Activated CD4-positive, alpha-beta memory T cell treated with anti-CD3 and anti-CD28 coated beads for 36 hours (primary cell): ENCODE data around the gene RAD23A. TPM values are rescaled to one million over a fixed set of nuclear protein-coding genes. Genes with fewer than 3 reads are reported as not detected.
A peak's percentile ranks its signal among the peaks of the same experiment; 100 is the strongest.
"Not testable (repeated sequence)": the region's sequence is repeated elsewhere in the genome, so short reads cannot be mapped to it uniquely, and the experiment has no call there.

Experiments
- CTCF ChIA-PET: fragments of 350-600 bp; sonication (Branson Sonifier 250); formaldehyde crosslinking; loops from one replicate; lab custom pipeline; 2021; ENCODE audit warnings: antibody characterized with exemption, inconsistent platforms; lab: Charles Lee
- POLR2A ChIA-PET: fragments of 350-600 bp; sonication (Branson Sonifier 250); formaldehyde crosslinking; loops from one replicate; lab custom pipeline; 2021; ENCODE audit warnings: antibody characterized with exemption; lab: Charles Lee
- DNase-seq: peaks from one replicate; pipeline ENCODE4 v3.0.0-alpha.2; 2020
- H3K27ac Mint-ChIP-seq: one replicate; pipeline ENCODE4 v1.8.0; 2021; ENCODE audit warnings: mixed read lengths
- H3K27me3 Mint-ChIP-seq: one replicate; pipeline ENCODE4 v1.8.0; 2021; ENCODE audit warnings: mixed read lengths
- H3K36me3 Mint-ChIP-seq: one replicate; pipeline ENCODE4 v1.8.0; 2021; ENCODE audit warnings: mixed read lengths
- H3K4me1 Mint-ChIP-seq: one replicate; pipeline ENCODE4 v1.8.0; 2021; ENCODE audit warnings: low read depth, mixed read lengths
- H3K4me3 Mint-ChIP-seq: one replicate; pipeline ENCODE4 v1.8.0; 2021; ENCODE audit warnings: mild to moderate bottlenecking, mixed read lengths
- H3K9me3 Mint-ChIP-seq: one replicate; pipeline ENCODE4 v1.8.0; 2021; ENCODE audit warnings: mixed read lengths
- intact Hi-C: fragments of 100-400 bp; cut with micrococcal nuclease; formaldehyde crosslinking; loops from one replicate; pipeline ENCODE4 v1.15.1; 2023
- total RNA-seq, 2 experiments: library from RNA; stranded (reverse); gene quantifications; one replicate each; pipeline ENCODE4 v1.2.3, GENCODE V29; 2021

Gene RAD23A
- total RNA-seq, 2 experiments from 2014 or later, result 190 to 194 TPM

- Mint-ChIP-seq H3K27ac (peak overlapping the region; percentile 94), H3K36me3 (peaks cover 19% of the 10 kb centered on the region), H3K4me3 (peak overlapping the region; percentile 88), H3K4me1 (peaks cover 36% of the 10 kb centered on the region)
- ChIA-PET POLR2A (interaction anchor here (0.7 to 3.1 kb wide), 2 partner anchors 11 to 90 kb away, joined by 3 to 17 read pairs; partner anchors contain the start of gene RAD23A), CTCF (interaction anchor here (5.7 kb wide), 1 partner anchor 8 kb away, joined by 64 read pairs; no protein-coding TSS in a partner anchor)
- not testable (repeated sequence) for DNase-seq, H3K27me3 Mint-ChIP-seq, H3K9me3 Mint-ChIP-seq
- intact Hi-C loops, result loop anchor here (1.0 kb wide), 1 partner anchor 18 kb away; no protein-coding TSS in a partner anchor
Measured at GRCh38 chr19:12957389-12957952, 11.8 kb downstream of the RAD23A start.

DNA sequence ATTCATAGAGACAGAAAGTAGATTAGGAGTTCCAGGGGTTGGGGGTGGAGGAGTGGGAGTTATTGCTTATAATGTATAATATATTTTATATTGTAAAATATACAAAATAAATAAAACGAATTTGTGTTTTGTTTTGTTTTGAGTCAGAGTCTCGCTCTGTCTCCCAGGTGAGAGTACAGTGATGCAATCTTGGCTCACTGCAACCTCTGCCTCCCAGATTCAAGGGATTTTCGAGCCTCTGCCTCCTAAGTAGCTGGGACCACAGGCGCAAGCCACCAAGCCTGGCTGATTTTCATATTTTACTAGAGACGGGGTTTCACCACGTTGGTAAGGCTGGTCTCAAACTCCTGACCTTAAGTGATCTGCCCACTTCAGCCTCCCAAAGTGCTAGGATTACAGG is 13.8 kb downstream of the RAD23A start:
- ChIA-PET POLR2A (interaction anchor here (0.8 kb wide), 1 partner anchor 69 kb away, joined by 3 read pairs; the partner anchor contains the start of gene GCDH), CTCF (interaction anchor here (1.0 to 1.5 kb wide), 4 partner anchors 18 to 134 kb away, joined by 3 to 6 read pairs (median 4); no protein-coding TSS in a partner anchor)
- Mint-ChIP-seq H3K9me3 (no peaks in the 10 kb centered on the region), H3K27me3 (no peaks in the 10 kb centered on the region), H3K27ac (no peak overlapping the region), H3K4me1 (peaks cover 17% of the 10 kb centered on the region), H3K36me3 (peaks cover 6% of the 10 kb centered on the region), H3K4me3 (no peak overlapping the region)
- DNase-seq, result no peak
- intact Hi-C loops, result no loop called here

DNA sequence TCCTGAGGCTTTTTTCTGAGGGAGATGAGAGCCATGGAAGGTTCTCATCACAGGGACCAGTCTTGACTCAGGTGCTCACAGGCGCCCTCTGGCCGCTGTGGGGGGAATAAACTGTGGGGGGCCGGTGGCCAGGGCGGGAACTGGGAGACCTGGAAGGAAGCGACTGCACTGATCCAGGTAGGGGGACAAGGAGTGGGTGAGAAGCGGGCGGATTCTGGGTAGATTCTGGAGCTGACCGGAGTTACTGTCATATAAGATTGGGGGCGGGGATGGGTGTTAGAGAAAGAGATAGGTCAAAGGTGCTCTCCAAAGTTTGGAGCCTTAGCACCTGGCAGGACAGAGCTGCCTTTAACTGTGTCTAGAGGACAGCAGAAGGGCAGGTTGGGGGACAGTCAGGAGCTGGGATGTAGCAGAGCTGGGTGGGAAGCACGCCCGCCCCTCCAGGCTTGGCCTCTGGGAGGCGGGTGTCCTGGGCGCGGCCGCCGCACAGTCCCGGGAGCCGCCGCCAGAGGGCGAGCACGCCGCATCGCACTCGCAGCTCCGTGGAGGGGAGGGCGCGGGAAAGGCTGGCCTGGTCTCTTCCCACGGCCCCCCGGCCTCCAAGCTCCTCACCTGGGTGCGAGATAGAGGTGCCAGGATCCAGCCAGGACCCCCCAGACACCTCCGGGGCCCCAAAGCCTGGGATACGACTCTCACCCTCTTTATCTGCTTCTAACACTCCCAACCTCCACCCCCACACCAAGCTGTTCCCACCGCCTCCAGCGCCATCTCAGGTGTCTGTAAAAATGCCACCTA is 19.6 kb downstream of the RAD23A start:
- Mint-ChIP-seq H3K36me3 (no peaks in the 10 kb centered on the region), H3K27ac (peak overlapping the region; percentile 81), H3K27me3 (no peaks in the 10 kb centered on the region), H3K4me1 (peaks cover 10% of the 10 kb centered on the region), H3K9me3 (no peaks in the 10 kb centered on the region), H3K4me3 (peak overlapping the region; percentile 86)
- POLR2A ChIA-PET, result interaction anchor here (0.6 to 1.6 kb wide), 6 partner anchors 9 to 190 kb away, joined by 3 to 10 read pairs (median 4); partner anchors contain the start of genes CALR and FARSA
- peak; percentile 91 for DNase-seq
- intact Hi-C loops, result loop anchor here (1.0 to 2.0 kb wide), 2 partner anchors 32 to 80 kb away; partner anchors contain the start of gene FARSA
- CTCF ChIA-PET, result interaction anchor here (0.6 to 6.9 kb wide), 70 partner anchors 11 to 1124 kb away, joined by 3 to 107 read pairs (median 4); partner anchors contain the start of genes CALR, DNASE2, FARSA and GADD45GIP1

DNA sequence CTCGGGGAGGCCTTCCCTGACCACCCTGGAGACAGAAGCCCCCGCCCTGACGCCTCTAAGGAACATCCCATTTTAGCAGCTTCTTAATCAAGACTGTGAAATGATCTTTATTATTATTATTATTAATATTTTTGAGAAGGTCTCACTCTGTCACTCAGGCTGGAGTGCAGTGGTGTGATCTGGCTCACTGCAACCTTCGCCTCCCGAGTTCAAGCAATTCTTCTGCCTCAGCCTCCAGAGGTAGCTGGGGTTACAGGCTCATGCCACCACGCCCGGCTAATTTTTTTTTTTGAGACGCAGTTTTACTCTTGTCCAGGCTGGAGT is 20.1 kb downstream of the RAD23A start:
- Mint-ChIP-seq H3K4me1 (peaks cover 13% of the 10 kb centered on the region), H3K4me3 (peak overlapping the region; percentile 54), H3K27me3 (no peaks in the 10 kb centered on the region), H3K27ac (no peak overlapping the region), H3K36me3 (no peaks in the 10 kb centered on the region), H3K9me3 (no peaks in the 10 kb centered on the region)
- ChIA-PET POLR2A (interaction anchor here (0.6 to 1.6 kb wide), 6 partner anchors 9 to 190 kb away, joined by 3 to 10 read pairs (median 4); partner anchors contain the start of genes CALR and FARSA), CTCF (interaction anchor here (0.8 to 6.9 kb wide), 69 partner anchors 11 to 1123 kb away, joined by 3 to 107 read pairs (median 5); partner anchors contain the start of genes CALR, DNASE2, FARSA and GADD45GIP1)
- DNase-seq, result no peak
- intact Hi-C loops, result loop anchor here (1.0 to 2.0 kb wide), 2 partner anchors 33 to 80 kb away; partner anchors contain the start of gene FARSA

- no peak for DNase-seq
- H3K4me1 Mint-ChIP-seq, result peaks cover 13% of the 10 kb centered on the region
- no peak overlapping the region for H3K4me3 Mint-ChIP-seq
- no peak overlapping the region for H3K27ac Mint-ChIP-seq
- ChIA-PET CTCF (interaction anchor here (0.6 to 6.9 kb wide), 6 partner anchors 10 to 219 kb away, joined by 3 to 107 read pairs (median 6); no protein-coding TSS in a partner anchor), POLR2A (interaction anchor here (0.6 kb wide), 2 partner anchors 36 to 1238 kb away, joined by 3 to 4 read pairs; partner anchors contain the start of gene ADGRL1)
- no peaks in the 10 kb centered on the region for H3K36me3 Mint-ChIP-seq
- H3K27me3 Mint-ChIP-seq, result no peaks in the 10 kb centered on the region
- intact Hi-C loops, result no loop called here
- H3K9me3 Mint-ChIP-seq, result no peaks in the 10 kb centered on the region
Measured at GRCh38 chr19:12967907-12968306, 22.2 kb downstream of the RAD23A start.

- Mint-ChIP-seq H3K36me3 (no peaks in the 10 kb centered on the region), H3K27ac (no peak within 1 kb of the TSS), H3K4me3 (no peak within 1 kb of the TSS), H3K4me1 (peaks cover 13% of the 10 kb centered on the region), H3K27me3 (no peaks in the 10 kb centered on the region), H3K9me3 (no peaks in the 10 kb centered on the region)
- intact Hi-C loops, result no loop called here
- DNase-seq, result no peak
- ChIA-PET CTCF (interaction anchor here (1.0 to 6.9 kb wide), 3 partner anchors 8 to 123 kb away, joined by 3 to 107 read pairs (median 5); no protein-coding TSS in a partner anchor), POLR2A (no interaction called here)
Measured at GRCh38 chr19:12969292-12969988, 23.8 kb downstream of the RAD23A start, which contains the start of gene DAND5. TSS of gene DAND5 (plus strand) at chr19:12969576. CDS start at chr19:12969661, 85 bp downstream.

DNA sequence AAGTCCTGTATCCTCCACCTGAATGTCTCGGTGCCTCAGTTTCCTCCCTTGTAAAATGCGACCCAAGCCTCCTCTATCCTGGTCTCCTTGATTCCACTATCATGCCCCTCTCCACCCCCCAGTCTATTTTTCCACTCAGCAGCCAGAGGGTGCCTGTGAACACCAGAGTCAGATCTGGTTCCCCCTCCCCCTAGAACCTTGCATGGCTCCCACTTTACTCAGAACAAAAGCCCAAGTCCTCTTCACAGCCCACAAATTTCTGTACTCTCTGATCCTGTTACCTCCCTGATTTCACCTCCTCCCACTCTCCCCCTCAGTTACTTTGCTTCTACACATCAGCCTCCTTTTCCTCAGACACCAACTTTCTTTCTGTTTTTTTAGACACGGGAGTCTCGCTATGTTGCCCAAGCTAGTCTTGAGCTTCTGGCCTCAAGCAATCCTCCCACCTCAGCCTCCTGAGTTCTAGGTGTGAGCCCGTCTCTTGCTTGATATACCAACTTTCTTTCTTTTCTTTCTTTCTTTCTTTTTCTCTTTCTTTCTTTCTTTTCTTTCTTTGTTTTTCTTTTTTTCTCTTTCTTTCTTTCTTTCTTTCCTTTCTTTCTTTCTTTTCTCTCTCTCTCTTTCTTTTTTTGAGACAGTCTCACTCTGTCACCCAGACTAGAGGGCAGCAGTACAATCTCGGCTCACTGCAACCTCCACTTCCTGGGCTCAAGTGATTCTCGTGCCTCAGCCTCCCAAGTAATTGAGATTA is 24.6 kb downstream of the RAD23A start:
- H3K4me3 Mint-ChIP-seq, result no peak overlapping the region
- DNase-seq, result no peak
- H3K4me1 Mint-ChIP-seq, result peaks cover 10% of the 10 kb centered on the region
- no peaks in the 10 kb centered on the region for H3K27me3 Mint-ChIP-seq
- intact Hi-C loops, result loop anchor here (10.0 kb wide), 1 partner anchor 295 kb away; no protein-coding TSS in a partner anchor
- H3K36me3 Mint-ChIP-seq, result no peaks in the 10 kb centered on the region
- H3K27ac Mint-ChIP-seq, result no peak overlapping the region
- no peaks in the 10 kb centered on the region for H3K9me3 Mint-ChIP-seq
- CTCF ChIA-PET, result interaction anchor here (1.0 to 6.9 kb wide), 3 partner anchors 7 to 123 kb away, joined by 3 to 107 read pairs (median 5); no protein-coding TSS in a partner anchor
- POLR2A ChIA-PET, result interaction anchor here (0.7 kb wide), 1 partner anchor 599 kb away, joined by 3 read pairs; no protein-coding TSS in a partner anchor

DNA sequence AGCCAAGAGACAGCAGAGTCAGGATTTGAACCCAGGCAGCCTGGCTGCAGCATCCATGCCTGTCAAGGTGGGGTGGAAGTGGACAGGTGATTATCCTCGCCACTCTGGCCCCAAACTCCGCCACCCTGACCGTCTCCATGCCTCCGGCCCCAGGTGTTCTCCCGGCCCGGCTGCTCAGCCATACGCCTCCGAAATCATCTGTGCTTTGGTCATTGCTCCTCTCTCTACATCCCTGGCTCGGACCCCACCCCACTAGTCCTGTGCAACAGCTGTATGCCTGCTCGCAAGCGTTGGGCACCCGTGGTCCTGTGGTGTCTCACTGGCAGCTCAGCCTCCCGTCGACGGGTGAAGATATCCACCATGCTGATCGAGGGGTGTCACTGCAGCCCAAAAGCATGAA is 27.6 kb downstream of the RAD23A start:
- H3K9me3 Mint-ChIP-seq, result no peaks in the 10 kb centered on the region
- peaks cover 9% of the 10 kb centered on the region for H3K4me1 Mint-ChIP-seq
- ChIA-PET CTCF (interaction anchor here (1.0 to 8.6 kb wide), 2 partner anchors 7 to 121 kb away, joined by 3 to 104 read pairs; no protein-coding TSS in a partner anchor), POLR2A (no interaction called here)
- no peak overlapping the region for H3K27ac Mint-ChIP-seq
- no peak for DNase-seq
- intact Hi-C loops, result loop anchor here (10.0 kb wide), 1 partner anchor 292 kb away; no protein-coding TSS in a partner anchor
- no peak overlapping the region for H3K4me3 Mint-ChIP-seq
- peaks cover 8% of the 10 kb centered on the region for H3K27me3 Mint-ChIP-seq
- H3K36me3 Mint-ChIP-seq, result no peaks in the 10 kb centered on the region

GRCh38 chr19:12974301-12975220 is 28.9 kb downstream of the RAD23A start:
- Mint-ChIP-seq H3K4me1 (peaks cover 9% of the 10 kb centered on the region), H3K27ac (no peak overlapping the region), H3K9me3 (no peaks in the 10 kb centered on the region), H3K36me3 (no peaks in the 10 kb centered on the region), H3K27me3 (peaks cover 8% of the 10 kb centered on the region), H3K4me3 (no peak overlapping the region)
- DNase-seq, result no peak
- intact Hi-C loops, result loop anchor here (10.0 kb wide), 1 partner anchor 290 kb away; no protein-coding TSS in a partner anchor
- CTCF ChIA-PET, result interaction anchor here (0.7 to 12.8 kb wide), 3 partner anchors 8 to 86 kb away, joined by 3 to 268 read pairs (median 104); no protein-coding TSS in a partner anchor
- POLR2A ChIA-PET, result no interaction called here
